ENCODE results near the gene SLC8A3. TPM values are rescaled to one million over a fixed set of nuclear protein-coding genes. Genes with fewer than 3 reads are reported as not detected.

The SLC8A3 gene
- total and polyA plus RNA-seq, 2 of the 13 experiments (the other 11 are each of a cell fraction or from before 2014, with no cell fraction given), result 0.01 to 0.02 TPM

GRCh38 chr14:70029296-70030132 lies 159.2 kb downstream of the SLC8A3 start:
- Histone ChIP-seq H3K9me3 (ENCODE audit: low read length) (no peaks in the 10 kb centered on the region), H4K20me1 (ENCODE audit: insufficient read depth, low read length) (no peaks in the 10 kb centered on the region), H3K27me3 (ENCODE audit: control insufficient read depth in 1 of 2, insufficient read depth in 2 of 2, low read length in 2 of 2) (no peaks in the 10 kb centered on the region), H3K4me3 (replicated peaks in 1 of 3; ENCODE audit: insufficient read depth in 1 of 3, low read depth in 2 of 3, low read length in 3 of 3) (no peak overlapping the region), H3K36me3 (replicated peaks in 1 of 2; ENCODE audit: control insufficient read depth in 1 of 2, insufficient read depth in 2 of 2, low read length in 2 of 2) (peaks cover 6 to 15% of the 10 kb centered on the region in 2 experiments; a peak in 4 of 5 replicates), H2AFZ (ENCODE audit: low read length) (no peak overlapping the region), H3K9ac (ENCODE audit: insufficient read depth, low read depth, low read length) (no peak overlapping the region), H3K4me1 (ENCODE audit: insufficient read depth, low read length) (peaks cover 17% of the 10 kb centered on the region), H3K79me2 (ENCODE audit: insufficient read depth, low read length) (no peaks in the 10 kb centered on the region), H3K27ac (ENCODE audit: extremely low read length, insufficient read depth, low read length) (no peak overlapping the region), H3K4me2 (ENCODE audit: low read depth, low read length) (no peak overlapping the region)
- BruUV-seq (replicated peaks), result no TSS peak
- 95% methylated on average over 4 of the region's 6 CpGs for WGBS (ENCODE audit: low lambda C conversion rate)
- DNase-seq (ENCODE audit: low spot score) (no peak), FAIRE-seq (no peak), ATAC-seq (no peak)
- CTCF ChIA-PET (ENCODE audit: low intra/inter-chr PET ratio, low total read pairs), result interaction anchor here (1.4 to 2.9 kb wide), 3 partner anchors 44 to 299 kb away, joined by 5 to 45 read pairs (median 6); no protein-coding TSS in a partner anchor
- in situ Hi-C loops (cut with HindIII; ENCODE audit: extremely low pct_ligation_motif_present, low pct_unique_long_range_greater_than_20kb), result loop anchor here (5.0 kb wide), 2 partner anchors 212 to 302 kb away; no protein-coding TSS in a partner anchor
- POLR2A ChIA-PET, result interaction anchor here (1.9 kb wide), 1 partner anchor 166 kb away, joined by 7 read pairs; no protein-coding TSS in a partner anchor
- intact Hi-C loops (cut with micrococcal nuclease; ENCODE audit: unreplicated experiment), result no loop called here
- no peak for TF ChIP-seq KDM6A (CRISPR knock-in tag; IDR thresholded peaks at IDR 0.05; ENCODE audit: low read depth)
- TF ChIP-seq WIZ (CRISPR knock-in tag; IDR thresholded peaks at IDR 0.05), result no peak
- TF ChIP-seq SMAD3 (CRISPR knock-in tag; IDR thresholded peaks at IDR 0.05), result no peak
- TF ChIP-seq, protein P1, sequence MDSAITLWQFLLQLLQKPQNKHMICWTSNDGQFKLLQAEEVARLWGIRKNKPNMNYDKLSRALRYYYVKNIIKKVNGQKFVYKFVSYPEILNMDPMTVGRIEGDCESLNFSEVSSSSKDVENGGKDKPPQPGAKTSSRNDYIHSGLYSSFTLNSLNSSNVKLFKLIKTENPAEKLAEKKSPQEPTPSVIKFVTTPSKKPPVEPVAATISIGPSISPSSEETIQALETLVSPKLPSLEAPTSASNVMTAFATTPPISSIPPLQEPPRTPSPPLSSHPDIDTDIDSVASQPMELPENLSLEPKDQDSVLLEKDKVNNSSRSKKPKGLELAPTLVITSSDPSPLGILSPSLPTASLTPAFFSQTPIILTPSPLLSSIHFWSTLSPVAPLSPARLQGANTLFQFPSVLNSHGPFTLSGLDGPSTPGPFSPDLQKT (CRISPR knock-in tag; IDR thresholded peaks at IDR 0.05; ENCODE audit: borderline replicate concordance), result no peak
- TF ChIP-seq, protein P2, sequence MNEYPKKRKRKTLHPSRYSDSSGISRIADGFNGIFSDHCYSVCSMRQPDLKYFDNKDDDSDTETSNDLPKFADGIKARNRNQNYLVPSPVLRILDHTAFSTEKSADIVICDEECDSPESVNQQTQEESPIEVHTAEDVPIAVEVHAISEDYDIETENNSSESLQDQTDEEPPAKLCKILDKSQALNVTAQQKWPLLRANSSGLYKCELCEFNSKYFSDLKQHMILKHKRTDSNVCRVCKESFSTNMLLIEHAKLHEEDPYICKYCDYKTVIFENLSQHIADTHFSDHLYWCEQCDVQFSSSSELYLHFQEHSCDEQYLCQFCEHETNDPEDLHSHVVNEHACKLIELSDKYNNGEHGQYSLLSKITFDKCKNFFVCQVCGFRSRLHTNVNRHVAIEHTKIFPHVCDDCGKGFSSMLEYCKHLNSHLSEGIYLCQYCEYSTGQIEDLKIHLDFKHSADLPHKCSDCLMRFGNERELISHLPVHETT (CRISPR knock-in tag; conservative IDR thresholded peaks at IDR 0.05), result no peak
- no peak for TF ChIP-seq U2AF1 (optimal IDR thresholded peaks at IDR 0.05; ENCODE audit: low read depth, low read length)
- TF ChIP-seq PLRG1 (conservative IDR thresholded peaks at IDR 0.05), result no peak
- TF ChIP-seq RFX3 (CRISPR knock-in tag; IDR thresholded peaks at IDR 0.05), result no peak
- no peak for TF ChIP-seq GZF1 (CRISPR knock-in tag; IDR thresholded peaks at IDR 0.05)
- TF ChIP-seq, protein P3, sequence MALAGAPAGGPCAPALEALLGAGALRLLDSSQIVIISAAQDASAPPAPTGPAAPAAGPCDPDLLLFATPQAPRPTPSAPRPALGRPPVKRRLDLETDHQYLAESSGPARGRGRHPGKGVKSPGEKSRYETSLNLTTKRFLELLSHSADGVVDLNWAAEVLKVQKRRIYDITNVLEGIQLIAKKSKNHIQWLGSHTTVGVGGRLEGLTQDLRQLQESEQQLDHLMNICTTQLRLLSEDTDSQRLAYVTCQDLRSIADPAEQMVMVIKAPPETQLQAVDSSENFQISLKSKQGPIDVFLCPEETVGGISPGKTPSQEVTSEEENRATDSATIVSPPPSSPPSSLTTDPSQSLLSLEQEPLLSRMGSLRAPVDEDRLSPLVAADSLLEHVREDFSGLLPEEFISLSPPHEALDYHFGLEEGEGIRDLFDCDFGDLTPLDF (CRISPR knock-in tag; IDR thresholded peaks at IDR 0.05), result no peak
- TF ChIP-seq, protein P4, sequence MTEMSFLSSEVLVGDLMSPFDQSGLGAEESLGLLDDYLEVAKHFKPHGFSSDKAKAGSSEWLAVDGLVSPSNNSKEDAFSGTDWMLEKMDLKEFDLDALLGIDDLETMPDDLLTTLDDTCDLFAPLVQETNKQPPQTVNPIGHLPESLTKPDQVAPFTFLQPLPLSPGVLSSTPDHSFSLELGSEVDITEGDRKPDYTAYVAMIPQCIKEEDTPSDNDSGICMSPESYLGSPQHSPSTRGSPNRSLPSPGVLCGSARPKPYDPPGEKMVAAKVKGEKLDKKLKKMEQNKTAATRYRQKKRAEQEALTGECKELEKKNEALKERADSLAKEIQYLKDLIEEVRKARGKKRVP (CRISPR knock-in tag; IDR thresholded peaks at IDR 0.05), result no peak
- TF ChIP-seq GMEB2 (CRISPR knock-in tag; IDR thresholded peaks at IDR 0.05; ENCODE audit: low read depth), result no peak
- TF ChIP-seq ZBTB14 (CRISPR knock-in tag; IDR thresholded peaks at IDR 0.05), result no peak
- TF ChIP-seq ETV6 (CRISPR knock-in tag; conservative IDR thresholded peaks at IDR 0.05), result no peak
- no peak for TF ChIP-seq ARNTL (CRISPR knock-in tag; IDR thresholded peaks at IDR 0.05)
